Choroid plexus epithelial cell (primary cell): ENCODE data around the gene CSMD2.

Experiments
- DNase-seq: peaks from one replicate; pipeline ENCODE4 v3.0.0-alpha.2; 2010; ENCODE audit warnings: low read depth
- H3K4me3 ChIP-seq: 2 replicates; pipeline ENCODE4 v1.5.1; 2011; ENCODE audit warnings: low read depth, mild to moderate bottlenecking, control low read depth, low read length, moderate library complexity
- CTCF ChIP-seq: conservative IDR thresholded peaks from 2 replicates; pipeline ENCODE4 v1.5.1; 2011; ENCODE audit warnings: low read depth, mild to moderate bottlenecking, control low read depth, inconsistent platforms, low read length, moderate library complexity

The CSMD2 gene

GRCh38 chr1:33781652-33782051 is 383.4 kb downstream of the CSMD2 start:
- H3K4me3 ChIP-seq: no peak overlapping the region
- no peak for DNase-seq
- TF ChIP-seq CTCF: no peak

DNA sequence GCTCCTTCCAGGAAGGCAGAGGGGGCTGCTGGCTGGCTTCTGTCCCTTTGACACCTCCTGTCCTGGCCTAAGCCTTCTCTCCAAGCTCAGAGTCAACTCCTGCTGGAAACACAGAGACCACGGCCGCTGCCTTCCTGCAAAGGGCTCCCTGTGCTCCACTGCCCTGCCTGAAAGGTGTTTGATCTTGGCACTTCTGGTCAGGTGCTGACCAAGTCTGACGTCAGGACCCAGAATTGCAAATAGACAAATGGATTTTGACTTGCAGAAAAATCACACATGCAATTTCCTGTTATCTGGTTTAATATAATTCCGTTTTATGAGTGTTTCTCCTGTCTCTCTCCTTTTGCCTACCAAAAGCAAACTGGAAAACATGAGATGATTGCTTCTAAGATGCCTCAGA is 387.7 kb downstream of the CSMD2 start:
- H3K4me3 ChIP-seq: no peak overlapping the region
- TF ChIP-seq CTCF: no peak
- no peak for DNase-seq

- no peak for DNase-seq
- TF ChIP-seq CTCF: no peak
- H3K4me3 ChIP-seq: no peak overlapping the region
These were observed 396.2 kb downstream of the CSMD2 start for GRCh38 chr1:33768821-33769220.

DNA sequence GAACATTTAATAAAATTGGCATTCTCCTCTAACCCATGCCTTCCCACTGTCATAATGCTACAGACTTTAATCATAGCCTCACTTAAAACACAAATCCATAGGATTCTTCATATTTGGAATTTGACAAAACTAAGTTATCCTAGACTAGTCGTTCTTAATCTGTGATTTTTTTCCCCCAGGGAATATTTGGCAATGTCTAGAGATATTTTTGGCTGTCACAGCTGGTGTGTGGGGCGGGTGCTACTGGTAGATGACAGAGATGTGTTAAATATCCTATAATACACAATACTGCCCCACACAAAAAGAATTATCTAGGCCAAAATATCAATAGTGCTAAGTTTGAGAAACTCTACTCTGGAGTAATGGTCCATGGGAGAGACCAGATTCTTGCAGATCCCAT is 396.9 kb downstream of the CSMD2 start:
- DNase-seq: no peak
- H3K4me3 ChIP-seq: no peak overlapping the region
- no peak for TF ChIP-seq CTCF

GRCh38 chr1:33764149-33764548 is 400.9 kb downstream of the CSMD2 start:
- no peak for DNase-seq
- no peak overlapping the region for H3K4me3 ChIP-seq
- no peak for TF ChIP-seq CTCF

DNA sequence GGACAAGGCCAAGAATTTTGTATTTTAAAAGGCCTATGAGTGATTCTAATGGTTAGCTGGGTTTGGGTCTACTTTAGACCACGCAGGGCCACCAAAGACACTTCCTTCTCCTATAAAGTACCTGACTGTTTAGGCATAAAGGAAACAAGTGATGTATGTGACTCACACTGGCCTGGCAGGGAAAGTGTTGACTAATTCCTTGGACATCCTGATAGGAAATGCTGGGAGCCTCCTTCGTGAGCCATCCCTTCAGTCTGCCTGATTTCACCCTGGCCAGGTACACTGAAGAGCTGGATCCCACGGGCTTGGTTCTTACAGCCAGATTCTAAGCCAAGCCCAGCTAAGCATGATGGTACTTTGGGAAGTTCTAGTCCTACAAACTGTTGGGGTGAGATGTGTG is 401.6 kb downstream of the CSMD2 start:
- H3K4me3 ChIP-seq: no peak overlapping the region
- TF ChIP-seq CTCF: no peak
- DNase-seq: no peak

DNA sequence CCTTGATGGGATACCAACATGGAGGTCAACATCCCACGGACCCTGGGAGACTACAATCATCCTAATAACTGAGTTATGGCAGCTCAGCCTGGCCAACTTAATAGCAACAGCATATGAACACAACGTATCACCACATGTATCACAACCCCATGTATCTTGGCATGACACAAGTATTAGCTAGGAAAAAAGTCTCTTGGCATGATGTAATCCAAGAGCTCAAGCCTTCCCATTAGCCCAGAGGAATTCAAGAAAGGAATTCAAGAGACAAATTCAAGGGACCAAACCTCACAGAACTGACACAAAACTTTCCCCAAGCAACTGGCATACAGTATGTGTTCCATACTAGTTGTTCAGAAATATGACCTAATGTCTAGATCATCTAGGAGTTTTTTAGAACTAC is 402.1 kb downstream of the CSMD2 start:
- DNase-seq: no peak
- no peak for TF ChIP-seq CTCF
- H3K4me3 ChIP-seq: no peak overlapping the region
